Liver (tissue), 9 donors: ENCODE measurements around the gene SQOR. TPM values are rescaled to one million over a fixed set of nuclear protein-coding genes. Genes with fewer than 3 reads are reported as not detected.

Experiments
- DNase-seq: peaks from one replicate; pipeline ENCODE4 v3.0.0-alpha.2; 2017; ENCODE audit warnings: low spot score
- H3K27ac ChIP-seq, 2 donors: one replicate each; pipeline ENCODE4 v1.7.0; 2013; ENCODE audit warnings: inconsistent platforms in 2 of 2, low read length in 2 of 2, control low read depth in 1 of 2, low read depth in 1 of 2, mild to moderate bottlenecking in 1 of 2
- H3K27me3 ChIP-seq, 4 donors: one replicate each; pipeline versions ENCODE4 v1.6.1 to v1.7.0; 2013; ENCODE audit warnings: low read length in 3 of 4, inconsistent platforms in 1 of 4, mild to moderate bottlenecking in 1 of 4, moderate library complexity in 1 of 4; ENCODE audit not compliant: control insufficient read depth in 4 of 4, insufficient read depth in 4 of 4
- H3K36me3 ChIP-seq, 4 donors: one replicate each; pipeline versions ENCODE4 v1.6.1 to v1.7.0; 2013; ENCODE audit warnings: low read length in 3 of 4, mild to moderate bottlenecking in 3 of 4, low read depth in 1 of 4, moderate library complexity in 1 of 4; ENCODE audit not compliant: control insufficient read depth in 4 of 4, insufficient read depth in 3 of 4
- H3K4me1 ChIP-seq, 4 donors: one replicate each; pipeline versions ENCODE4 v1.6.1 to v1.7.0; 2013; ENCODE audit warnings: low read length in 3 of 4, mild to moderate bottlenecking in 3 of 4, moderate library complexity in 1 of 4; ENCODE audit not compliant: control insufficient read depth in 4 of 4, insufficient read depth in 4 of 4
- H3K4me3 ChIP-seq, 3 donors: one replicate each; pipeline versions ENCODE4 v1.6.1 to v1.7.0; 2013; ENCODE audit warnings: low read length in 3 of 3, control low read depth in 1 of 3, low read depth in 1 of 3, mild to moderate bottlenecking in 1 of 3
- H3K9ac ChIP-seq, 2 donors: one replicate each; pipeline ENCODE4 v1.7.0; 2013; ENCODE audit warnings: low read length in 2 of 2, mild to moderate bottlenecking in 2 of 2, moderate library complexity in 2 of 2, control low read depth in 1 of 2, low read depth in 1 of 2
- H3K9me3 ChIP-seq, 4 donors: one replicate each; pipeline versions ENCODE4 v1.6.1 to v1.7.0; 2013; ENCODE audit warnings: low read length in 3 of 4; ENCODE audit not compliant: control insufficient read depth in 4 of 4
- ATF3 ChIP-seq: IDR thresholded peaks from 2 replicates; pipeline ENCODE4 v1.6.1; 2016; ENCODE audit warnings: antibody characterized with exemption
- EGR1 ChIP-seq, 2 donors: IDR thresholded peaks; 2 replicates each; pipeline ENCODE4 v1.6.1; 2016 to 2018; ENCODE audit warnings: antibody characterized with exemption in 2 of 2, low read depth in 2 of 2
- FOXA1 ChIP-seq: IDR thresholded peaks from 2 replicates; pipeline ENCODE4 v1.6.1; 2016; ENCODE audit warnings: antibody characterized with exemption
- FOXA2 ChIP-seq: IDR thresholded peaks from 2 replicates; pipeline ENCODE4 v1.6.1; 2016; ENCODE audit warnings: antibody characterized with exemption
- GABPA ChIP-seq, 2 donors: IDR thresholded peaks in 1 of 2; conservative IDR thresholded peaks in 1 of 2; 2 replicates each; pipeline ENCODE4 v1.6.1; 2016; ENCODE audit warnings: antibody characterized with exemption in 2 of 2, mild to moderate bottlenecking in 1 of 2, moderate library complexity in 1 of 2
- HNF4A ChIP-seq, 2 donors: conservative IDR thresholded peaks; 2 replicates each; pipeline ENCODE4 v1.6.1; 2016; ENCODE audit warnings: antibody characterized with exemption in 2 of 2, mild to moderate bottlenecking in 2 of 2
- HNF4G ChIP-seq: IDR thresholded peaks from 2 replicates; pipeline ENCODE4 v1.6.1; 2016; ENCODE audit warnings: antibody characterized with exemption
- JUND ChIP-seq, 2 donors: IDR thresholded peaks; 2 replicates each; pipeline ENCODE4 v1.6.1; 2016; ENCODE audit warnings: antibody characterized with exemption in 2 of 2
- MAX ChIP-seq: IDR thresholded peaks from 2 replicates; pipeline ENCODE4 v1.6.1; 2016; ENCODE audit warnings: antibody characterized with exemption
- NR2F2 ChIP-seq: IDR thresholded peaks from 2 replicates; pipeline ENCODE4 v1.6.1; 2016; ENCODE audit warnings: antibody characterized with exemption
- RAD21 ChIP-seq, 2 donors: IDR thresholded peaks; 2 replicates each; pipeline ENCODE4 v1.6.1; 2016; ENCODE audit warnings: antibody characterized with exemption in 2 of 2, mild to moderate bottlenecking in 2 of 2
- REST ChIP-seq: IDR thresholded peaks from 2 replicates; pipeline ENCODE4 v1.6.1; 2016; ENCODE audit warnings: antibody characterized with exemption, mild to moderate bottlenecking
- RXRA ChIP-seq, 2 donors: IDR thresholded peaks; 2 replicates each; pipeline ENCODE4 v1.6.1; 2017 to 2018; ENCODE audit warnings: antibody characterized with exemption in 2 of 2, mild to moderate bottlenecking in 1 of 2
- SP1 ChIP-seq: IDR thresholded peaks from 2 replicates; pipeline ENCODE4 v1.6.1; 2018; ENCODE audit warnings: antibody characterized with exemption, mild to moderate bottlenecking
- TAF1 ChIP-seq: conservative IDR thresholded peaks from 2 replicates; pipeline ENCODE4 v1.6.1; 2016; ENCODE audit warnings: antibody characterized with exemption, mild to moderate bottlenecking
- YY1 ChIP-seq: IDR thresholded peaks from 2 replicates; pipeline ENCODE4 v1.6.1; 2016; ENCODE audit warnings: antibody characterized with exemption, mild to moderate bottlenecking
- ZBTB33 ChIP-seq: IDR thresholded peaks from 2 replicates; pipeline ENCODE4 v1.6.1; 2016; ENCODE audit warnings: antibody characterized with exemption
- WGBS: extraction: QIAGEN DNeasy Blood & Tissue Kit; methylation state at CpG from one replicate; pipeline ENCODE4 v1.1.7; 2013; 5-methylcytosine and 5-hydroxymethylcytosine counted together
- polyA plus RNA-seq, 2 donors: library from polyadenylated mRNA; stranded (reverse) in 1 of 2; unstranded in 1 of 2; fragments of 200-250 nt in 1 of 2; fragments of >200 nt in 1 of 2; fragmentation: Nextera tagmentation in 1 of 2; extraction: Ambion mirVana in 1 of 2; gene quantifications; one replicate each; pipeline versions ENCODE4 v1.2.1 to v1.2.3, GENCODE V29; 2013 to 2015
- total RNA-seq, 2 donors: library from RNA; depleted of rRNA; stranded (reverse); fragments of >200 nt; gene quantifications; one replicate each; pipeline ENCODE4 v1.2.3, GENCODE V29; 2014
- TF ChIP-seq, protein P1 (sequence below): fragments of 150-350 bp; IDR thresholded peaks from 2 replicates; pipeline ENCODE4 v1.5.1; 2017; ENCODE audit warnings: improper control_type of control experiment, low read depth, low read length; ENCODE audit not compliant: missing input control
- donor health status: healthy.
- donor health status: healthy.
- donor health status: healthy.
- donor health status: healthy.
- donor health status: healthy.

The SQOR gene
- total and polyA plus RNA-seq, 4 donors, result 29.6 to 41.7 (median 35.1) TPM

DNA sequence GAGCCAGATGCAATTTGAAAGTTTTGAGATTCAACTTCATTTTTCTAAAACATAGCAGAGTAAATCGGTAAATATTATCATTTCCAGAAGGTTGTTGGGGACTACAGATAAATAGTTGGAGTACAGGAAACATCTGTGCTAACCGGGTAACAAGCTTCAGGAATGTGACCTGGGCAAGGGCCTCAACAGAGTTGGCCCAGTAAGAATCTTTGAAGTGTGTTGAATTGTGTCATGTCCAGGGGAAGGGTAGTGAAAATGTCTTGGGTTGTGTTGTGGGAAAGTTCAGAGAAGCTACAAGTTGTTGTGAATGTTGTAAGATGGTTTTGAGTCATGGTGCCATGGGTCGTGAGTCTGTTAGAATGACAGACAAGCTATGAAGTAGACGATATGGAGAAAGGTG lies 35.7 kb downstream of the SQOR start:
- no peaks in the 10 kb centered on the region for H3K27me3 ChIP-seq
- no peak for DNase-seq
- TF ChIP-seq ATF3 (no peak), YY1 (no peak), HNF4A (conservative IDR thresholded peaks at IDR 0.05) (no peak), GABPA (IDR thresholded peaks at IDR 0.05 in 1 of 2, conservative IDR thresholded peaks at IDR 0.05 in 1 of 2) (no peak), RXRA (IDR thresholded peaks at IDR 0.05) (no peak), FOXA1 (no peak), ZBTB33 (no peak), FOXA2 (no peak), EGR1 (IDR thresholded peaks at IDR 0.05; ENCODE audit: low read depth in 2 of 2) (no peak), REST (no peak), JUND (IDR thresholded peaks at IDR 0.05) (no peak), MAX (no peak), NR2F2 (no peak), RAD21 (IDR thresholded peaks at IDR 0.05) (no peak), HNF4G (no peak), SP1 (no peak)
- TF ChIP-seq, protein P1, sequence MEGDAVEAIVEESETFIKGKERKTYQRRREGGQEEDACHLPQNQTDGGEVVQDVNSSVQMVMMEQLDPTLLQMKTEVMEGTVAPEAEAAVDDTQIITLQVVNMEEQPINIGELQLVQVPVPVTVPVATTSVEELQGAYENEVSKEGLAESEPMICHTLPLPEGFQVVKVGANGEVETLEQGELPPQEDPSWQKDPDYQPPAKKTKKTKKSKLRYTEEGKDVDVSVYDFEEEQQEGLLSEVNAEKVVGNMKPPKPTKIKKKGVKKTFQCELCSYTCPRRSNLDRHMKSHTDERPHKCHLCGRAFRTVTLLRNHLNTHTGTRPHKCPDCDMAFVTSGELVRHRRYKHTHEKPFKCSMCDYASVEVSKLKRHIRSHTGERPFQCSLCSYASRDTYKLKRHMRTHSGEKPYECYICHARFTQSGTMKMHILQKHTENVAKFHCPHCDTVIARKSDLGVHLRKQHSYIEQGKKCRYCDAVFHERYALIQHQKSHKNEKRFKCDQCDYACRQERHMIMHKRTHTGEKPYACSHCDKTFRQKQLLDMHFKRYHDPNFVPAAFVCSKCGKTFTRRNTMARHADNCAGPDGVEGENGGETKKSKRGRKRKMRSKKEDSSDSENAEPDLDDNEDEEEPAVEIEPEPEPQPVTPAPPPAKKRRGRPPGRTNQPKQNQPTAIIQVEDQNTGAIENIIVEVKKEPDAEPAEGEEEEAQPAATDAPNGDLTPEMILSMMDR, result no peak
- no peak overlapping the region for H3K27ac ChIP-seq
- no peak overlapping the region for H3K4me3 ChIP-seq
- no peak overlapping the region for H3K9ac ChIP-seq
- H3K36me3 ChIP-seq, result peaks cover 7 to 60% (median 40%) of the 10 kb centered on the region in 4 donors
- peaks cover 0 to 3% (median 0%) of the 10 kb centered on the region in 4 donors for H3K4me1 ChIP-seq
- H3K9me3 ChIP-seq, result no peaks in the 10 kb centered on the region
- 90% methylated on average over 4 of the region's 4 CpGs for WGBS

DNA sequence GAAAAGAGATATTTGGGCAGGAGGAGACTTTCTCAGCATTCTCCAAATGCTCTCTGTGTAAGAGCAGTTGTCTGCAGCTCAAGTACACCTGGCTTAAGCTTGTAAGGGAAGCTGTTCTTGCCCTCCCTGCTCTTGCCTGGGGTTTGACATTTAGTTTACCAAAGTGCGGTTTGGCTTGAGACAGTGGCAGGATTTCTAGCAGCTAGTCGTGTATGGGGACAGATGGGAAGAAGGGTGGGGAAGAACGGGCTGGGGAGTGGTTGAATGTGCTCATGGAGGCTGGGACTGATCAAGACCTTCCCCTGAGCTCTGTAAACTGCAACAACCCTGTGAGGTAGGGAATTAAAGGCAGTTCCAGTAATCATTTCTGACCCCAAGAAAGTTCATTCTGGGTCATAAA lies 39.8 kb downstream of the SQOR start:
- no peak overlapping the region for H3K4me3 ChIP-seq
- WGBS, result 87% methylated on average over 3 of the region's 3 CpGs
- TF ChIP-seq EGR1 (IDR thresholded peaks at IDR 0.05; ENCODE audit: low read depth in 2 of 2) (no peak), GABPA (IDR thresholded peaks at IDR 0.05 in 1 of 2, conservative IDR thresholded peaks at IDR 0.05 in 1 of 2) (no peak), MAX (no peak), ATF3 (no peak), REST (no peak), TAF1 (no peak), SP1 (no peak)
- TF ChIP-seq, protein P1, result no peak
- no peaks in the 10 kb centered on the region for H3K27me3 ChIP-seq
- H3K9ac ChIP-seq, result no peak overlapping the region
- no peaks in the 10 kb centered on the region for H3K9me3 ChIP-seq
- H3K27ac ChIP-seq, result no peak overlapping the region
- H3K36me3 ChIP-seq, result peaks cover 11 to 77% (median 52%) of the 10 kb centered on the region in 4 donors
- DNase-seq, result no peak
- no peaks in the 10 kb centered on the region for H3K4me1 ChIP-seq
